MM.1S (cell line): Measurements from ENCODE around the gene KCND3.

ENCODE experiments used
- EZH2 ChIP-seq: fragments of 300-600 bp; sonication (generic); optimal IDR thresholded peaks from 2 replicates; pipeline ENCODE3; 2017; ENCODE audit warnings: low read depth, mild to moderate bottlenecking, antibody characterized with exemption, low read length, mixed read lengths
- EZH2phosphoT487 ChIP-seq: fragments of 300-600 bp; sonication (generic); IDR thresholded peaks from 2 replicates; pipeline ENCODE4 v1.6.1; 2018; ENCODE audit warnings: antibody characterized with exemption, low read length
- TF ChIP-seq, protein P1 (sequence below): fragments of 300-600 bp; sonication (generic); IDR thresholded peaks from 2 replicates; pipeline ENCODE4 v1.5.1; 2016; ENCODE audit warnings: antibody characterized with exemption, low read length, mixed read lengths

DNA sequence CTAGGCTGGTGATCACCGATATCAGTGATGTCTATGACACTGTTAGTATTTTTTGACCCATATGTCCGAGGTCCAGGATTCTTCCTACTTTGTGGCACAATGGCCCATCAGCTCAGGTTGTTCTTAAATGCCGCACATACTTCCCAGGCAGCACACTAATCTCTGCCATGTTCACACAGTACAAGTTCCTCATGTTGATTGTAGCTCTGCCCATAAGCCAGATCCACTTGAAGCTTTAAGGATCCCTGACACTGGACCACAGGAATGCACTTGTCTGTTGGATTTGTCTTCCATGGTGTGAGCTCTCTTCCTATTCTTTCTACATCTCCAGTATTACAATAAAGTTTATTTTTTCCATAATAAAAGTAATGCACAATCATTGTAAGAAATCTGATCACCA is 164.3 kb downstream of the KCND3 start:
- TF ChIP-seq EZH2phosphoT487 (no peak), EZH2 (no peak)
- TF ChIP-seq, protein P1, sequence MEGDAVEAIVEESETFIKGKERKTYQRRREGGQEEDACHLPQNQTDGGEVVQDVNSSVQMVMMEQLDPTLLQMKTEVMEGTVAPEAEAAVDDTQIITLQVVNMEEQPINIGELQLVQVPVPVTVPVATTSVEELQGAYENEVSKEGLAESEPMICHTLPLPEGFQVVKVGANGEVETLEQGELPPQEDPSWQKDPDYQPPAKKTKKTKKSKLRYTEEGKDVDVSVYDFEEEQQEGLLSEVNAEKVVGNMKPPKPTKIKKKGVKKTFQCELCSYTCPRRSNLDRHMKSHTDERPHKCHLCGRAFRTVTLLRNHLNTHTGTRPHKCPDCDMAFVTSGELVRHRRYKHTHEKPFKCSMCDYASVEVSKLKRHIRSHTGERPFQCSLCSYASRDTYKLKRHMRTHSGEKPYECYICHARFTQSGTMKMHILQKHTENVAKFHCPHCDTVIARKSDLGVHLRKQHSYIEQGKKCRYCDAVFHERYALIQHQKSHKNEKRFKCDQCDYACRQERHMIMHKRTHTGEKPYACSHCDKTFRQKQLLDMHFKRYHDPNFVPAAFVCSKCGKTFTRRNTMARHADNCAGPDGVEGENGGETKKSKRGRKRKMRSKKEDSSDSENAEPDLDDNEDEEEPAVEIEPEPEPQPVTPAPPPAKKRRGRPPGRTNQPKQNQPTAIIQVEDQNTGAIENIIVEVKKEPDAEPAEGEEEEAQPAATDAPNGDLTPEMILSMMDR, result no peak
